ENCODE data around the gene WBP11.

GRCh38 chr12:14814014-14814413 is 10.7 kb upstream of the WBP11 start, which contains the start of gene SMCO3:
- TF ChIP-seq CTCF (IDR thresholded peaks at IDR 0.05) (no peak), ZFX (IDR thresholded peaks at IDR 0.05; ENCODE audit: borderline replicate concordance) (no peak)

Data from 22Rv1 (cell line).